Stimulated activated CD8-positive, alpha-beta memory T cell treated with anti-CD3 and anti-CD28 coated beads, Interleukin-15, amount 100 ng/mL, for 24 hours (primary cell): ENCODE measurements around the gene UBXN7.
"Not testable (repeated sequence)": the region's sequence is repeated elsewhere in the genome, so short reads cannot be mapped to it uniquely, and the experiment has no call there.

Experiments used
- DNase-seq: peaks from one replicate; pipeline ENCODE4 v3.0.0-alpha.2; 2020; ENCODE audit warnings: low read depth

UBXN7 gene

GRCh38 chr3:196414469-196414868 is 17.8 kb downstream of the UBXN7 start:
- DNase-seq, result no peak

- no peak for DNase-seq
Observed at GRCh38 chr3:196412704-196413103, 19.5 kb downstream of the UBXN7 start.

GRCh38 chr3:196409409-196409808 is 22.8 kb downstream of the UBXN7 start:
- no peak for DNase-seq

DNA sequence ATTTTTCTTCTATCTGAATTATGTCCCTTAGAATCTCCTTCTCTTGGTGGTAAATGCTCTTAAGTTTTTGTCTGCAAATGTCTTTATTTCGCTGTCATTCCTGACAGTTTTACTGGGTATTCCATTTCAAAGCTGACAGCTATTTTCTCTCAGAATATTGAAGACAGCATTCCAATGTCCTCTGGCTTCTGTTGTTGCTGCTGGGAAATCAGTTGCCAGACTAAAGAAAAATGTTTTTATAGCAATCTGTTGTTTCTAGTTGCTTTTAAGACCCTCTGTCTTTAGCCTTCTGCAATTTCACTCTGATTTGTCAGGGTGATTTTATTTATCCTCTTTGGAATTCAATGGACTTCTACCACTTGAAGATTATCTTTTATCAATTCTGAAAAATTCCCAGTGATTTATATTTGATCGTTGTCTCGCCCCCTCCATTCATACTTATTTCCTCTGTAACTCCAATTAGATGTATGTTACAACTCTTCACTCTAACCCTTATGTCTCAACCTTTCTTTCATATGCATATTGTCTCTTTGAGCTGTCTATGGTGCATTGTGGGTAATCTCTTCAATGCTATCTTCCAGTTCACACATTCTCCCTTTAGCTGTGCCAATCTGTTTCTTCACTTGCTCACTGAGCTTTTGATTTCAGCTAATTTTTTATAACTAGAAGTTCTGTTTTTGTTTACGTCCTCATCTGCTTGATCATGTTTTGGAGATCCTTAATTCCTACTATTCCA is 23.5 kb downstream of the UBXN7 start:
- DNase-seq, result no peak

GRCh38 chr3:196406811-196407470 is 25.3 kb downstream of the UBXN7 start:
- DNase-seq, result no peak

DNA sequence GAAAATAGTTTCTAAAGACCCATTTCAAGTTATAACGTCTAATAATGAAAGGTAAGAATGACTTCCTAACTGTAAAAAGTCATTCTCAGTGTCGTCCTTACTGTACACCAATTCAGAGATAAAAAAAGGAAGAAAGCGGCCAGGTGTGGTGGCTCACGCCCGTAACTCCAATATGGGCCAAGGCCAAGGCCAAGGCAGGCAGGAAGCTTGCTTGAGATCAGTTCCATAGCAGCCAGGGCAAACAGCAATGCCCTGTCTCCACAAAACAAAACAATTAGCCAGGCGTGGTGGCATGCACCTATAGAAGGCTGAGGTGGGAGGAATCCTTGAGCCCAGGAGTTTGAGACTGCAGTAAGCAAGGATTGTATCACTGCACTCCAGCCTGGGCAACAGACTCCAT is 31.9 kb downstream of the UBXN7 start:
- no peak for DNase-seq

DNA sequence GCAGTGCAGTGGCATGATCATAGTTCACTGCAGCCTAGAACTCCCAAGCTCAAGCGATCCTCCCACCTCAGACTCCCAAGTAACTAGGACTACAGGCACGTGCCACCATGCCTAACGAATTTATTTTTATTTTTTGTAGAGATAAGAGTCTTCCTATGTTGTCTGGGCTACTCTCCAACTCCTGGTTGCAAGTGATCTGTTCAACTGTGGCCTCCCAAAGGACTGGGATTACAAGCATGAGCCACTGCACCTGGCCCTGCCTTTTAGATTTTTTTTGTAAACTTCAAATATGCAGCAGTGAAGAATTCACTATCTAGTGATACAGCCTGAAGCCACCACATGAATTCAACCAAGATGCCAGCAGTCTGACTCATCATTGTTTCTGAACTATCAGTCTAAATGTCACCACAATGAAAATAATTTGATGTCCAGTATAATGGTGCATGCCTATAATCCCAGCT is 32.7 kb downstream of the UBXN7 start:
- no peak for DNase-seq

GRCh38 chr3:196398782-196399181 is 33.4 kb downstream of the UBXN7 start:
- DNase-seq, result no peak

DNA sequence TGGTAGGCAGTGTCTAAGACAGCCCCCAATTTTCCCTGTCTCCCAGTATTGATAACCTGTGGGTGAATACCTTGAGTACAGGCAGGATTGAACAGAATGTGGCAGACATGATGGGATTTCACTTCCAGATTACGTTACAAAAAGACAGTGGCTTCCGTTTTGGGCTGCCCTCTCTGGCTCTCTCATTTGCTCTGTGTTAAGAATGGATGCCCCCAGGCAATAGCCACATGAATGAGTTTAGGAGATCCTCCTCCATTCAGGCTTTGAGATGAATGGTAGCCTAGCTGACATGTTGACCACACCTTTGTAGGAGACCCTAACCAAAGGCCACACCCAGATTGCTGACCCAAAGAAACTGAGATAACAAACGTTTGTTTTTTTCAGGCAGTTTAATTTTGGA is 34.3 kb downstream of the UBXN7 start:
- no peak for DNase-seq

GRCh38 chr3:196390116-196390515 is 42.1 kb downstream of the UBXN7 start:
- DNase-seq, result no peak

DNA sequence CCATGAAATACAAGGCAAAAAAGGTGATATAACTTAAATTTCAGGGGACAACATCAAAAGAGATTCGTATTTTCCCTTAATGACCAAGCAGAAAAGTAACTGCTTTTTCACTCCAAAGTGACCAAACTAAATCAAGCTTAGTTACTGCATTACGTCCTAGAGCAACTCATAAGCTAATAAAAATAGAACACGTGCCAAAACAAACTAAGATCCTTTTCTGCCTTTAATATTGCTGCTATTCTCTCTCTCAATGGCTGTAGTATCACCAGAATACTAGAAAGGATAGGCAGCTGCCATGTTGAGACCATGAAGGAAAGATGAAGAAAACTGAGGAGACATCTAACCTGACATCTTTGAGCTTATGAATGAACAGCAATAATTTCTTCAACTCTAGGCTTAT is 43.3 kb downstream of the UBXN7 start:
- no peak for DNase-seq

DNA sequence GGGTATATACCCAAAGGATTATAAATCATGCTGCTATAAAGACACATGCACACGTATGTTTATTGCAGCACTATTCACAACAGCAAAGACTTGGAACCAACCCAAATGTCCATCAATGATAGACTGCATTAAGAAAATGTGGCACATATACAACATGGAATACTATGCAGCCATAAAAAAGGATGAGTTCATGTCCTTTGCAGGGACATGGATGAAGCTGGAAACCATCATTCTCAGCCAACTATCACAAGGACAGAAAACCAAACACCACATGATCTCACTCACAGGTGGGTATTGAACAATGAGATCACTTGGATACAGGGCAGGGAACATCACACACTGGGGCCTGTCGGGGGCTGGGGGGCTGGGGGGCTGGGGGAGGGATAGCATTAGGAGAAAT is 44.3 kb downstream of the UBXN7 start:
- DNase-seq, result not testable (repeated sequence)

DNA sequence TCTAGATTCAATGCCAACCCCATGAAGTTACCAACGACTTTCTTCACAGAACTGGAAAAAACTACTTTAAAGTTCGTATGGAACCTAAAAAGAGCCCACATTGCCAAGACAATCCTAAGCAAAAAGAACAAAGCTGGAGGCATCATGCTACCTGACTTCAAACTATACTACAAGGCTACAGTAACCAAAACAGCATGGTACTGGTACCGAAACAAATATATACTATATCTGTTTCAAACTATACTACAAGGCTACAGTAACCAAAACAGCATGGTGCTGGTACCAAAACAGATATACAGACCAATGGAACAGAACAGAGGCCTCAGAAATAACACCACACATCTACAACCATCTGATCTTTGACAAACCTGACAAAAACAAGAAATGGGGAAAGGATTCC is 45.4 kb downstream of the UBXN7 start:
- not testable (repeated sequence) for DNase-seq

DNA sequence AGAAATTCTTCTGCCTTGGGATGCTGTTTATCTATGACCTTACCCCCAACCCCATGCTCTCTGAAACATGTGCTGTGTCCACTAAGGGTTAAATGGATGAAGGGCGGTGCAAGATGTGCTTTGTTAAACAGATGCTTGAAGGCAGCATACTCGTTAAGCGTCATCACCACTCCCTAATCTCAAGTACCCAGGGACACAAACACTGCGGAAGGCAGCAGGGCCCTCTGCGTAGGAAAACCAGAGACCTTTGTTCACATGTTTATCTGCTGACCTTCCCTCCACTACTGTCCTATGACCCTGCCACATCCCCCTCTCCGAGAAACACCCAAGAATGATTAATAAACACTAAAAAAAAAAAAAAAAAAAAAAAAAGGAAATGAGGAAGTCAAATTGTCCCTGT is 46.2 kb downstream of the UBXN7 start:
- DNase-seq, result not testable (repeated sequence)

DNA sequence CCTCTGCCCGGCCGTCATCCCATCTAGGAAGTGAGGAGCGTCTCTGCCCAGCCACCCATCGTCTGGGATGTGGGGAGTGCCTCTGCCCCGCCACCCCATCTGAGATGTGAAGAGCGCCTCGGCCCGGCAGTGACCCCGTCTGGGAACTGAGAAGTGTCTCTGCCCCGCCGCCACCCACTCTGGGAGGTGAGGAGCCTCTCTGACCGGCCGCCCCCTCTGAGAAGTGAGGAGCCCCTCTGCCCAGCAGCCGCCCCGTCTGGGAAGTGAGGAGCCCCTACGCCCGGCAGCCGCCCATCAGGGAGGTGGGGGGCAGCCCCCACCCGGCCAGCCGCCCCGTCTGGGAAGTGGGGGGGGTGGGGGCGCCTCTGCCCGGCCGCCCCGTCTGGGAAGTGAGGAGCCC is 46.8 kb downstream of the UBXN7 start:
- not testable (repeated sequence) for DNase-seq

DNA sequence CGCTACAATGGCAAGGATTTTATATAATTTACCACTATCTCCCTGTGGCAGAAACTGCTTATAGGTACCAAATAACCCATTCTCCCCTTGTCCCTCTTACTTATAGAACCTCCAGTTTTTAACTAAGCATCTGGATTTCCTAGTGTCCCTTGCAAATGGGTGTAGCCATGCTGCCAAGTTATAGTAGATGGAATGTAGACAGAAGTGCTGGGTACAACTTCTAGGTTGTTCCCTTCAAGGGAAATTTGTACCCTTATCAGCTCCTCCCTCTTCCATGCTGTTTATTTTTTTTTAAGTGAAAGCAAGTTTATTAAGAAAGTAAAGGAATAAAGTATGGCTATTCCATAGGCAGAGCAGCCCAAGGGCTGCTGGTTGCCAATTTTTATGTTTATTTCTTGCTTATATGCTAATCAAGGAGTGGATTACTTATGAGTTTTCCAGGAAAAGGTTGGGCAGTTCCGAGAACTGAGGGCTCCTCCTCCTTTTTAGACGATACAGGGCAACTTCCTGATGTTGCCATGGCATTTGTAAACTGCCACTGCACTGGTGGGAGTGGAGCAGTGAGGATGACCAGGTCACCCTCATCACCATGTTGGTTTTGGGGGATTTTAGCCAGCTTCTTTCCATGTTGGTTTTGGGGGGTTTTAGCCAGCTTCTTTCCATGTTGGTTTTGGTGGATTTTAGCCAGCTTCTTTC is 53.9 kb downstream of the UBXN7 start:
- DNase-seq, result no peak

- no peak for DNase-seq
Observed at GRCh38 chr3:196377321-196377720, 54.9 kb downstream of the UBXN7 start.

- DNase-seq, result no peak
Observed at GRCh38 chr3:196365736-196366135, 66.5 kb downstream of the UBXN7 start.

- DNase-seq, result no peak
Observed at GRCh38 chr3:196360586-196360985, 71.6 kb downstream of the UBXN7 start.

- not testable (repeated sequence) for DNase-seq
Observed at GRCh38 chr3:196358540-196358939, 73.7 kb downstream of the UBXN7 start.

DNA sequence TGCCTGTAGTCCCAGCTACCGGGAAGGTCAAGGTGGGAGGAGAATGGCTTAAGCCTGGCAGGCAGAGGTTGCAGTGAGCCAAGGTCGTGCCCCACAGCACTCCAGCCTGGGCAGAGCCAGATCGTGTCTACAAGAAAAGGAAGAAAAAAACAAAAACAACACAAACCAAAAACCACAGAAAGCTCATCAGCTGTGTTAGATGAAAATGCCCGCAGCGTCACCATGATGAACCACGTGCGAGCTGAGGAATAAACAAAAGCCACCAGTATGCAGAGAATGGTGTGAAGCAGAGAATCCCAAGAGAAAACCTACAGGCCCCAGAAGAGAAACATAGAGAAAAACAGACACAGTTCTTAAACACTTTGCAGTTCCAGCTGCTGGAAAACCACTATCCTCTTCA is 74.3 kb downstream of the UBXN7 start:
- DNase-seq, result no peak

DNA sequence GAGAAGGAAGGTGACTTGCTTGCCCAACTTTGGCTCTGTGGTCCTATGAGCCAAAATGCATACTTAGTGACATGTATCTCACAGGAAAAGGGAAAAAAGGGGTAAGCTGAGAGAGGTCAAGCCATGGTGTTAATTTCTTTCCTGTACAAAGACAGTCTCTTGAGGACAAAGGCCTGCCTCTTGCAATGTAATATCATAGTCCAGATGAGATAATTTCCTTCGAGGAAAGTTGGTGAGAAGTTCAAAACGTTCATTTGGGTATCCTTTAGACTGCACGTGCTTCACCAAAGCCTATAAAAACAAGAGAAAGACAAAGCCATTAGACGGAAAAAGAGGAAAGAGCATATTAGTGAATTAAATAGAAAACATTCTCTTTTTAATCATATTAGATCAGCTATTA is 75.7 kb downstream of the UBXN7 start:
- no peak for DNase-seq

- DNase-seq, result no peak
Observed at GRCh38 chr3:196355668-196356067, 76.6 kb downstream of the UBXN7 start.
